Transverse colon (tissue), 4 donors: ENCODE measurements around the gene GLIPR1.

ENCODE experiments used
- CTCF ChIP-seq, 5 experiments: fragments of 200-600 bp in 3 of 5; fragments of 450-650 bp in 2 of 5; sonication (generic) in 3 of 5; IDR thresholded peaks; 1 replicate in 2 of 5; 2 replicates in 3 of 5; pipeline ENCODE4 v1.5.1; 2016 to 2017; ENCODE audit warnings: antibody characterized with exemption in 5 of 5, inconsistent platforms in 3 of 5, mild to moderate bottlenecking in 2 of 5, moderate library complexity in 1 of 5
- POLR2A ChIP-seq: fragments of 450-650 bp; IDR thresholded peaks from one replicate; pipeline ENCODE4 v1.6.1; 2016; ENCODE audit warnings: antibody characterized with exemption, mild to moderate bottlenecking, moderate library complexity
- POLR2AphosphoS5 ChIP-seq, 3 donors: sonication (generic); formaldehyde crosslinking; IDR thresholded peaks; one replicate each; pipeline ENCODE4 v1.6.1; 2016; ENCODE audit warnings: antibody characterized with exemption in 3 of 3

GRCh38 chr12:75460204-75460603, 20.4 kb upstream of the GLIPR1 start:
- TF ChIP-seq POLR2AphosphoS5 (IDR thresholded peaks at IDR 0.05) (no peak), CTCF (IDR thresholded peaks at IDR 0.05) (no peak), POLR2A (no peak)
